Neural cell (in vitro differentiated cells): ENCODE data around the gene TMEM121B. TPM values are rescaled to one million over a fixed set of nuclear protein-coding genes. Genes with fewer than 3 reads are reported as not detected.

ENCODE experiments used
- H2AFZ ChIP-seq: fragments of 200-600, 300-800 bp; sonication (generic), shearing (Covaris generic); 2 replicates; pipeline ENCODE4 v1.6.0; 2014; ENCODE audit warnings: low read depth, mild to moderate bottlenecking, antibody characterized with exemption, low read length, moderate library complexity
- H3F3A ChIP-seq: fragments of 200-600 bp; shearing (Covaris generic); 2 replicates; pipeline ENCODE4 v1.6.1; 2016; ENCODE audit warnings: mild to moderate bottlenecking, moderate library complexity, mixed read lengths, antibody characterized with exemption, low read length; ENCODE audit not compliant: insufficient read depth, poor library complexity, severe bottlenecking
- H3K27ac ChIP-seq: fragments of 200-600, 300-800 bp; sonication (generic), shearing (Covaris generic); 2 replicates; pipeline ENCODE4 v1.5.1; 2014; ENCODE audit warnings: mild to moderate bottlenecking, low read length, moderate library complexity
- H3K27me3 ChIP-seq: fragments of 300-800, 200-600 bp; sonication (generic), shearing (Covaris generic); 2 replicates; pipeline ENCODE4 v1.6.0; 2014; ENCODE audit warnings: mild to moderate bottlenecking, low read depth, low read length, moderate library complexity; ENCODE audit not compliant: insufficient read depth
- H3K36me3 ChIP-seq: fragments of 300-800, 200-600 bp; sonication (generic), shearing (Covaris generic); 2 replicates; pipeline ENCODE4 v1.5.1; 2014; ENCODE audit warnings: mild to moderate bottlenecking, antibody characterized with exemption, low read length, moderate library complexity; ENCODE audit not compliant: insufficient read depth
- H3K4me2 ChIP-seq: fragments of 300-800, 200-600 bp; sonication (generic), shearing (Covaris generic); 2 replicates; pipeline ENCODE4 v1.6.0; 2014; ENCODE audit warnings: mild to moderate bottlenecking, low read length
- H3K4me3 ChIP-seq: fragments of 300-800, 200-600 bp; sonication (generic), shearing (Covaris generic); 2 replicates; pipeline ENCODE4 v1.5.1; 2014; ENCODE audit warnings: mild to moderate bottlenecking, low read length, moderate library complexity
- H3K79me2 ChIP-seq: fragments of 200-600 bp; shearing (Covaris generic); replicated peaks from 2 replicates; pipeline ENCODE4 v1.6.0; 2014; ENCODE audit warnings: mild to moderate bottlenecking, low read length, moderate library complexity; ENCODE audit not compliant: insufficient read depth
- H3K9ac ChIP-seq: fragments of 300-800, 200-600 bp; sonication (generic), shearing (Covaris generic); 2 replicates; pipeline ENCODE4 v1.6.1; 2016; ENCODE audit warnings: mild to moderate bottlenecking, low read length, mixed read lengths
- H3K9me2 ChIP-seq: fragments of 200-600 bp; shearing (Covaris generic); 2 replicates; pipeline ENCODE4 v1.6.1; 2016; ENCODE audit warnings: mild to moderate bottlenecking, low read length, mixed read lengths; ENCODE audit not compliant: insufficient read depth
- H3K9me3 ChIP-seq: fragments of 200-600, 300-800 bp; sonication (generic), shearing (Covaris generic); 2 replicates; pipeline ENCODE4 v1.6.1; 2016; ENCODE audit warnings: mild to moderate bottlenecking, mixed run types, low read length, moderate library complexity, mixed read lengths
- H4K20me1 ChIP-seq: fragments of 200-600 bp; shearing (Covaris generic); 2 replicates; pipeline ENCODE4 v1.6.1; 2016; ENCODE audit warnings: mild to moderate bottlenecking, mixed run types; ENCODE audit not compliant: insufficient read depth
- CTCF ChIP-seq: fragments of 450-650 bp; IDR thresholded peaks from 2 replicates; pipeline ENCODE4 v1.5.1; 2014; ENCODE audit warnings: antibody characterized with exemption, mild to moderate bottlenecking, moderate library complexity; ENCODE audit not compliant: poor library complexity, severe bottlenecking
- EP300 ChIP-seq: fragments of 450-650 bp; conservative IDR thresholded peaks from 2 replicates; pipeline ENCODE4 v1.6.1; 2014; ENCODE audit warnings: antibody characterized with exemption, mild to moderate bottlenecking, moderate library complexity; ENCODE audit not compliant: poor library complexity, severe bottlenecking
- EZH2 ChIP-seq: fragments of 200-600, 300-800 bp; shearing (Covaris generic), sonication (generic); IDR thresholded peaks from 2 replicates; pipeline ENCODE4 v1.6.1; 2014; ENCODE audit warnings: antibody characterized with exemption, low read length, borderline replicate concordance, mild to moderate bottlenecking; ENCODE audit not compliant: insufficient read depth, poor library complexity, severe bottlenecking
- MXI1 ChIP-seq: fragments of 450-650 bp; conservative IDR thresholded peaks from 2 replicates; pipeline ENCODE4 v1.6.1; 2014; ENCODE audit warnings: antibody characterized with exemption, mild to moderate bottlenecking; ENCODE audit not compliant: poor library complexity, severe bottlenecking
- POLR2AphosphoS5 ChIP-seq: IDR thresholded peaks from 2 replicates; pipeline ENCODE4 v1.6.1; 2012
- RAD21 ChIP-seq: fragments of 450-650 bp; conservative IDR thresholded peaks from 2 replicates; pipeline ENCODE4 v1.6.1; 2014; ENCODE audit warnings: antibody characterized with exemption, mild to moderate bottlenecking, moderate library complexity
- REST ChIP-seq: IDR thresholded peaks from 2 replicates; pipeline ENCODE4 v1.6.1; 2012; ENCODE audit warnings: borderline replicate concordance
- SMC3 ChIP-seq: fragments of 450-650 bp; conservative IDR thresholded peaks from 2 replicates; pipeline ENCODE4 v1.6.1; 2014; ENCODE audit warnings: antibody characterized with exemption, mild to moderate bottlenecking, moderate library complexity; ENCODE audit not compliant: poor library complexity
- TAF1 ChIP-seq: IDR thresholded peaks from 2 replicates; pipeline ENCODE4 v1.6.1; 2012; ENCODE audit warnings: low read depth
- polyA plus RNA-seq: library from polyadenylated mRNA; depleted of rRNA; stranded (reverse); fragments of >200 nt; gene quantifications from 2 replicates; pipeline ENCODE4 v1.2.3, GENCODE V29; 2014

Gene TMEM121B
- polyA plus RNA-seq, 1 donor from 2014 or later, result 15.8 TPM

GRCh38 chr22:17093081-17093480, 28.1 kb downstream of the TMEM121B start:
- H3K9me2 ChIP-seq, result no peaks in the 10 kb centered on the region
- H3K4me3 ChIP-seq, result no peak overlapping the region
- no peak overlapping the region for H3K27ac ChIP-seq
- H3K36me3 ChIP-seq, result no peaks in the 10 kb centered on the region
- no peak overlapping the region for H3K9ac ChIP-seq
- H3F3A ChIP-seq, result no peaks in the 10 kb centered on the region
- H3K4me2 ChIP-seq, result no peak overlapping the region
- TF ChIP-seq EP300, result no peak
- TF ChIP-seq CTCF, result no peak
- TF ChIP-seq REST, result no peak
- no peak for TF ChIP-seq EZH2
- no peak for TF ChIP-seq POLR2AphosphoS5
- no peak for TF ChIP-seq SMC3
- no peak for TF ChIP-seq MXI1
- TF ChIP-seq TAF1, result no peak
- TF ChIP-seq RAD21, result no peak
- H2AFZ ChIP-seq, result no peak overlapping the region
- H3K9me3 ChIP-seq, result no peaks in the 10 kb centered on the region
- H4K20me1 ChIP-seq, result no peaks in the 10 kb centered on the region
- no peaks in the 10 kb centered on the region for H3K27me3 ChIP-seq
- H3K79me2 ChIP-seq, result no peaks in the 10 kb centered on the region

- Histone ChIP-seq H3K4me3 (no peak overlapping the region), H3K9me3 (no peaks in the 10 kb centered on the region), H3K4me2 (no peak overlapping the region), H3K36me3 (no peaks in the 10 kb centered on the region), H3K9ac (no peak overlapping the region), H2AFZ (no peak overlapping the region), H3K9me2 (no peaks in the 10 kb centered on the region), H3K79me2 (no peaks in the 10 kb centered on the region), H3F3A (no peaks in the 10 kb centered on the region), H3K27me3 (peaks cover 11% of the 10 kb centered on the region), H4K20me1 (no peaks in the 10 kb centered on the region), H3K27ac (no peak overlapping the region)
- TF ChIP-seq RAD21 (no peak), EZH2 (no peak), EP300 (no peak), POLR2AphosphoS5 (no peak), TAF1 (no peak), MXI1 (no peak), SMC3 (no peak)
Measured at GRCh38 chr22:17091851-17092250, 29.3 kb downstream of the TMEM121B start.
